HEK293T (cell line): ENCODE data around the gene NBEA.
"Not testable (repeated sequence)": the region's sequence is repeated elsewhere in the genome, so short reads cannot be mapped to it uniquely, and the experiment has no call there.

Source experiments
- CTCF ChIA-PET: fragments of 350-600 bp; formaldehyde crosslinking; extraction: SDS; loops from one replicate; lab custom pipeline; 2021; ENCODE audit warnings: antibody characterized with exemption, inconsistent platforms; lab: Yijun Ruan, JAX
- POLR2A ChIA-PET: fragments of 350-600 bp; formaldehyde crosslinking; extraction: SDS; loops from one replicate; lab custom pipeline; 2020; ENCODE audit warnings: antibody characterized with exemption, inconsistent platforms; lab: Yijun Ruan, JAX
- DNase-seq: peaks from one replicate; pipeline ENCODE4 v3.0.0; 2012; ENCODE audit warnings: mixed read lengths; ENCODE audit errors: extremely low spot score
- ARNT ChIP-seq: fragments of 450-650 bp; IDR thresholded peaks from 2 replicates; pipeline ENCODE4 v1.6.1; 2017; ENCODE audit warnings: mild to moderate bottlenecking
- BHLHE40 ChIP-seq: fragments of 450-650 bp; IDR thresholded peaks from 2 replicates; pipeline ENCODE4 v1.6.1; 2016; ENCODE audit warnings: mild to moderate bottlenecking, moderate library complexity, borderline replicate concordance
- CTBP1 ChIP-seq: fragments of 450-650 bp; IDR thresholded peaks from 2 replicates; pipeline ENCODE4 v1.6.1; 2016; ENCODE audit warnings: borderline replicate concordance
- ELF4 ChIP-seq: fragments of 450-650 bp; IDR thresholded peaks from 2 replicates; pipeline ENCODE4 v1.6.1; 2017; ENCODE audit warnings: antibody characterized with exemption
- FOXA1 ChIP-seq: fragments of 450-650 bp; IDR thresholded peaks from 2 replicates; pipeline ENCODE4 v1.6.1; 2016; ENCODE audit warnings: mild to moderate bottlenecking
- FOXK2 ChIP-seq: fragments of 450-650 bp; IDR thresholded peaks from 2 replicates; pipeline ENCODE4 v1.6.1; 2016; ENCODE audit warnings: mild to moderate bottlenecking
- FOXM1 ChIP-seq: fragments of 450-650 bp; IDR thresholded peaks from 2 replicates; pipeline ENCODE4 v1.6.1; 2017; ENCODE audit warnings: mild to moderate bottlenecking, borderline replicate concordance
- HDGF ChIP-seq: fragments of 450-650 bp; IDR thresholded peaks from 2 replicates; pipeline ENCODE4 v1.6.1; 2017; ENCODE audit warnings: antibody characterized with exemption, borderline replicate concordance
- L3MBTL2 ChIP-seq: fragments of 450-650 bp; conservative IDR thresholded peaks from 2 replicates; pipeline ENCODE4 v1.6.1; 2016; ENCODE audit warnings: mild to moderate bottlenecking
- LEF1 ChIP-seq: fragments of 450-650 bp; IDR thresholded peaks from 2 replicates; pipeline ENCODE4 v1.6.1; 2017; ENCODE audit warnings: mild to moderate bottlenecking, borderline replicate concordance
- NFRKB ChIP-seq: fragments of 450-650 bp; IDR thresholded peaks from 2 replicates; pipeline ENCODE4 v1.6.1; 2016; ENCODE audit warnings: mild to moderate bottlenecking, moderate library complexity
- SP1 ChIP-seq: fragments of 450-650 bp; IDR thresholded peaks from 2 replicates; pipeline ENCODE4 v1.6.1; 2017
- SUZ12 ChIP-seq: fragments of 450-650 bp; IDR thresholded peaks from 2 replicates; pipeline ENCODE4 v1.6.1; 2016; ENCODE audit warnings: mild to moderate bottlenecking
- TARDBP ChIP-seq: fragments of 450-650 bp; IDR thresholded peaks from 2 replicates; pipeline ENCODE4 v1.6.1; 2016
- ZNF384 ChIP-seq: fragments of 450-650 bp; IDR thresholded peaks from 2 replicates; pipeline ENCODE4 v1.6.1; 2016
- TF ChIP-seq, protein P1 (sequence below): fragments of 450-650 bp; IDR thresholded peaks from 2 replicates; pipeline ENCODE4 v1.6.1; 2016

The NBEA gene

GRCh38 chr13:35393886-35394285, 451.8 kb downstream of the NBEA start:
- ChIA-PET CTCF (no interaction called here), POLR2A (no interaction called here)
- DNase-seq = no peak
- TF ChIP-seq FOXK2 = no peak
- no peak for TF ChIP-seq ELF4
- no peak for TF ChIP-seq L3MBTL2
- no peak for TF ChIP-seq TARDBP
- no peak for TF ChIP-seq FOXA1
- TF ChIP-seq NFRKB = no peak
- TF ChIP-seq SUZ12 = no peak
- TF ChIP-seq, protein P1, sequence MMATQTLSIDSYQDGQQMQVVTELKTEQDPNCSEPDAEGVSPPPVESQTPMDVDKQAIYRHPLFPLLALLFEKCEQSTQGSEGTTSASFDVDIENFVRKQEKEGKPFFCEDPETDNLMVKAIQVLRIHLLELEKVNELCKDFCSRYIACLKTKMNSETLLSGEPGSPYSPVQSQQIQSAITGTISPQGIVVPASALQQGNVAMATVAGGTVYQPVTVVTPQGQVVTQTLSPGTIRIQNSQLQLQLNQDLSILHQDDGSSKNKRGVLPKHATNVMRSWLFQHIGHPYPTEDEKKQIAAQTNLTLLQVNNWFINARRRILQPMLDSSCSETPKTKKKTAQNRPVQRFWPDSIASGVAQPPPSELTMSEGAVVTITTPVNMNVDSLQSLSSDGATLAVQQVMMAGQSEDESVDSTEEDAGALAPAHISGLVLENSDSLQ = no peak
- TF ChIP-seq ZNF384 = no peak

DNA sequence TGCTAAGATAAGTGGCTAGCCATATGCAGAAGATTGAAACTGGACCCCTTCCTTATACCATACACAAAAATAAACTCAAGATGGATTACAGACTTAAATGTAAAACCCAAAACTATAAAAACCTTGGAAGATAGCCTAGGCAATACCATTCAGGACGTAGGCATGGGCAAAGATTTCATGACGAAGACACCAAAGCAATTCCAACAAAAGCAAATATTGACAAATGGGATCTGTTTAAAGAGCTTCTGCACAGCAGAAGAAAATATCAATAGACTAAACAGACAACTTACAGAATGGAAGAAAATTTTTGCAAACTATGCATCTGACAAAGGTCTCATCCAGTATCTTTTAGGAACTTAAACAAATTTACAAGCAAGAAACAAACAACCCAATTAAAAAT, 466.2 kb downstream of the NBEA start:
- CTCF ChIA-PET, POLR2A ChIA-PET, DNase-seq: not testable (repeated sequence)

DNA sequence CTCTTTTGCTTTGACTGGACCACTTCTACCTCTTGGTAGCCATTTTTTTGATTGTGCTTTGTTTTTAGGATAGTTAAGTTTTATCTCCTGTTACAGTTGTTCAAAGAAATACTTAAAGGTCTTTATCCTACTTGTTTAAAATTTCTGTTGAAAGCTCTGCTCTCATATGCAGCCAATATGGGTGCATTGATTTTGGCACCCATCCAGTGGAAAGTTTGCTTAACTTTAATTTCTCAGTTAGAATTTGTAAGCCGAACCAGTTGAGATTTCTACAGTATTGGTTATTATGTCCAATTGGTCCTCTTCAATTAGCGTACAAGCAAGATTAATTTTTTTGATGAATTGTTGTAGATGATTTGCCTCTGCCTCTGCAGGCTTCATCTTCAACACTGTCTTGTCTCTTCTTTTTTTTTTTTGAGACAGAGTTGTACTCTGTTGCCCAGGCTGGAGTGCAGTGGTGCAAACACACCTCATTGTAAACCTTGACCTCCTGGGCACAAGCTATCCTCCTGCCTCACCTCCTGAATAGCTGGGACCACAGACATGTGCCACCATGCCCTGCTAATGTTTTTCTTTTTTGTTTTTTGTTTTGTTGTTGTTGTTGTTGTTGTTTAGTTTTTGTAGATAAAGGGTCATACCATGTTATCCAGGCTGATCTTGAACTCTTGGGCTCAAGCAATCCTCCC, 469.1 kb downstream of the NBEA start:
- no peak for DNase-seq
- TF ChIP-seq FOXK2 (no peak), L3MBTL2 (no peak), SUZ12 (no peak)
- TF ChIP-seq, protein P1 = no peak
- POLR2A ChIA-PET = no interaction called here
- CTCF ChIA-PET = no interaction called here

DNA sequence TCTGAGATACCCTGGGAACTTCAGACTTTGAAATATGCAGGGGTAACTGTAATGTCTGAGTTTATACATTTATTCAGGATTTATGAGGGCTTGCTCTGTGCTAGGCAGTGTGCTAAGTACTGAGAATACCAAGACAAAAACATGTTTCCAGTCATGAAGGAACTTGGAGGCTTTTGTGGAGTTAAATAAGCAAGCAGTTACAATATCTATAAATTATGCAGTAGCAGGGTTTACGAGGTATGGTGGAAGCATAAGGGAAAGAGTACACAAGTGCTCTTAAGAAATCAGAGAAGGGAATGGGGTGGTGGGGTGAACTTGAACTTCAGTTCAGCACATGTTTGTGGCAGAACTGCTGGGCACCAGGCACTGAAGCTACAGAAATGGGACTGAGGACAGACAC, 506.4 kb downstream of the NBEA start:
- TF ChIP-seq, protein P1 = peak; percentile 52
- no peak for TF ChIP-seq LEF1
- POLR2A ChIA-PET = no interaction called here
- no peak for DNase-seq
- CTCF ChIA-PET = no interaction called here

- POLR2A ChIA-PET = no interaction called here
- no peak for DNase-seq
- CTCF ChIA-PET = no interaction called here
- TF ChIP-seq SP1 (no peak), FOXK2 (no peak), TARDBP (no peak), HDGF (no peak), SUZ12 (no peak), BHLHE40 (no peak), ZNF384 (no peak), L3MBTL2 (no peak), FOXA1 (no peak), FOXM1 (no peak), ELF4 (no peak), LEF1 (no peak), ARNT (no peak), NFRKB (no peak), CTBP1 (no peak)
- TF ChIP-seq, protein P1 = no peak
Observed at GRCh38 chr13:35449821-35450220, 507.8 kb downstream of the NBEA start.

GRCh38 chr13:35455022-35455421, 513.0 kb downstream of the NBEA start:
- CTCF ChIA-PET = no interaction called here
- no peak for DNase-seq
- POLR2A ChIA-PET = no interaction called here
- TF ChIP-seq FOXM1 = no peak
- TF ChIP-seq HDGF = no peak
- no peak for TF ChIP-seq SP1
- TF ChIP-seq TARDBP = no peak
- TF ChIP-seq CTBP1 = no peak
- TF ChIP-seq NFRKB = no peak
- no peak for TF ChIP-seq BHLHE40
- no peak for TF ChIP-seq ZNF384
- no peak for TF ChIP-seq SUZ12
- no peak for TF ChIP-seq L3MBTL2

GRCh38 chr13:35457258-35457657, 515.2 kb downstream of the NBEA start:
- ChIA-PET CTCF (no interaction called here), POLR2A (no interaction called here)
- no peak for TF ChIP-seq FOXM1
- TF ChIP-seq HDGF = no peak
- no peak for DNase-seq
